SK-N-SH (cell line): ENCODE measurements around the gene POU3F3.

Source experiments
- CTCF ChIP-seq: fragments of 200-600 bp; sonication (generic); IDR thresholded peaks from 2 replicates; pipeline ENCODE4 v1.6.1; 2017; ENCODE audit warnings: antibody characterized with exemption, mild to moderate bottlenecking, moderate library complexity
- GABPA ChIP-seq: IDR thresholded peaks from 2 replicates; pipeline ENCODE4 v1.4.0; 2012; ENCODE audit warnings: low read depth, mild to moderate bottlenecking
- RAD21 ChIP-seq: IDR thresholded peaks from 2 replicates; pipeline ENCODE4 v1.6.1; 2012; ENCODE audit warnings: mild to moderate bottlenecking, low read length
- SMC3 ChIP-seq: IDR thresholded peaks from 2 replicates; pipeline ENCODE4 v1.6.1; 2012; ENCODE audit warnings: low read depth, low read length, improper control_type of control experiment
- ZBTB33 ChIP-seq: IDR thresholded peaks from 2 replicates; pipeline ENCODE4 v1.4.0; 2012; ENCODE audit warnings: low read depth, borderline replicate concordance

GRCh38 chr2:104888489-104889258 is 34.8 kb downstream of the POU3F3 start:
- TF ChIP-seq ZBTB33 (no peak), GABPA (no peak), RAD21 (no peak), CTCF (no peak), SMC3 (no peak)
